VCaP (cell line): ENCODE data around the gene TRDMT1.

Experiments
- H3K27ac ChIP-seq: fragments of 450-650 bp; 2 replicates; pipeline ENCODE4 v1.5.1; 2017
- TF ChIP-seq, protein P1 (sequence below): fragments of 450-650 bp; conservative IDR thresholded peaks from 2 replicates; pipeline ENCODE4 v1.5.1; 2017; ENCODE audit warnings: mild to moderate bottlenecking, moderate library complexity

Gene TRDMT1

GRCh38 chr10:17174626-17175025 is 26.8 kb downstream of the TRDMT1 start:
- H3K27ac ChIP-seq = no peak overlapping the region
- TF ChIP-seq, protein P1, sequence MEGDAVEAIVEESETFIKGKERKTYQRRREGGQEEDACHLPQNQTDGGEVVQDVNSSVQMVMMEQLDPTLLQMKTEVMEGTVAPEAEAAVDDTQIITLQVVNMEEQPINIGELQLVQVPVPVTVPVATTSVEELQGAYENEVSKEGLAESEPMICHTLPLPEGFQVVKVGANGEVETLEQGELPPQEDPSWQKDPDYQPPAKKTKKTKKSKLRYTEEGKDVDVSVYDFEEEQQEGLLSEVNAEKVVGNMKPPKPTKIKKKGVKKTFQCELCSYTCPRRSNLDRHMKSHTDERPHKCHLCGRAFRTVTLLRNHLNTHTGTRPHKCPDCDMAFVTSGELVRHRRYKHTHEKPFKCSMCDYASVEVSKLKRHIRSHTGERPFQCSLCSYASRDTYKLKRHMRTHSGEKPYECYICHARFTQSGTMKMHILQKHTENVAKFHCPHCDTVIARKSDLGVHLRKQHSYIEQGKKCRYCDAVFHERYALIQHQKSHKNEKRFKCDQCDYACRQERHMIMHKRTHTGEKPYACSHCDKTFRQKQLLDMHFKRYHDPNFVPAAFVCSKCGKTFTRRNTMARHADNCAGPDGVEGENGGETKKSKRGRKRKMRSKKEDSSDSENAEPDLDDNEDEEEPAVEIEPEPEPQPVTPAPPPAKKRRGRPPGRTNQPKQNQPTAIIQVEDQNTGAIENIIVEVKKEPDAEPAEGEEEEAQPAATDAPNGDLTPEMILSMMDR = no peak

DNA sequence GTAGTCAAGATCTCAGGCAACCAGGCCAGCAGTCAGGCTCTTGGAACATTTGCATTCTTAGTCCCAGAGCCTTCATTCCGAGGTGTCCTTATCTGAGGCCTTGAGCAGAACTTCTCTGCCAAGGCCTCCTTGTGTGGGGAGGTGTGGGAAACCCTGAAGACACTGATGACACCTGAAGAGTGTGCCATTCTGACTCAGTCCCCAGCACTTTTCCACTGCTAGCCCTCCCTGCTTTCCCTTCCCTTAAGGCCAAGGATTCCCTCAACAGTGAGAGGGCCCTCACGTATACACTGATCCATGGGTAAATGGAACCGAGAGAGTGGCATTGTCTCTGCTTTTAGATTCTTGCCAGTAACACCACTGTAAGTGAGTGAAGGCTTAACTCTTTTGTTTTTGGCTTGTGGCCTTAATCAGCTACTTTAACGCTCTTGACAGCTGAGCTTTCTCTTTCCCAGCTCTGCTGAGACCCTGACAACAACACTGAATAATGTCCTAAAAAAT is 30.3 kb downstream of the TRDMT1 start:
- TF ChIP-seq, protein P1 = no peak
- no peak overlapping the region for H3K27ac ChIP-seq

DNA sequence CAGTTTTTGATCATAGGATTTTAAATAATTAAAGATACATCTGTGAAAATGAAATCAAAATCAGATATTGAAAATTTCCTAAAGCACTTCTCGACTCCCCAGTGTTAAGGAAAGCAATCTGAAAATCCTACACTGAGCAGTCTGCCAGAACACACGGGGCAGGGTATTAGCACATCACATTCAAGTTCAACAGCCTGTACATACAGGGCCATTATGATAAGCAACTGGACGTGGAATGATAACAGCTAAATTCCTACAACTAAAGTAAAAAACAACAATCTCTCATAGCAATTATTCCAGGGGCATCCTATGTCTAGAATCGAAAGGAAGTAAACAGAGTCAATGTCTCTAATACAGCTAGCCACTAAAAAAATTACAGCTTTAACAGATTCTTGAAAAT is 31.7 kb downstream of the TRDMT1 start:
- no peak overlapping the region for H3K27ac ChIP-seq
- TF ChIP-seq, protein P1 = no peak

DNA sequence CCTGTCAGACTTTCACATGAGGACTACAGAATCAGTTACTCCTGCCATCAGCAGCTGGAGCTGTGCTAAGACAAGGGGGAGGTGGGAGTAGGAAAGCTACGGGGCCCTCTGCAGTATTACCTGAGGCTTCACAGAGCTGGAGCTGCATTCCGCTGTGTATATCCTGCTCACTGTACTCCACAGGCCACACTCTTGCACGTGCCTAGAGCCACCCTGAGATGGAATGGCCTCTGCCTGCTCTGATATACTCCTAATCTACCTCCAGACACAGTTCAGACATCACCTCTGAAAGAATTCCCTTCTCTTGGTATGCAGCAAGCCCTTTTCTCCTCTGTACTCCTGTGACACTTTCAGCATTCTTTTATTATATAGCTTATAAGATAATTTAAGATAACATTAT is 34.8 kb downstream of the TRDMT1 start:
- no peak overlapping the region for H3K27ac ChIP-seq
- TF ChIP-seq, protein P1 = no peak

DNA sequence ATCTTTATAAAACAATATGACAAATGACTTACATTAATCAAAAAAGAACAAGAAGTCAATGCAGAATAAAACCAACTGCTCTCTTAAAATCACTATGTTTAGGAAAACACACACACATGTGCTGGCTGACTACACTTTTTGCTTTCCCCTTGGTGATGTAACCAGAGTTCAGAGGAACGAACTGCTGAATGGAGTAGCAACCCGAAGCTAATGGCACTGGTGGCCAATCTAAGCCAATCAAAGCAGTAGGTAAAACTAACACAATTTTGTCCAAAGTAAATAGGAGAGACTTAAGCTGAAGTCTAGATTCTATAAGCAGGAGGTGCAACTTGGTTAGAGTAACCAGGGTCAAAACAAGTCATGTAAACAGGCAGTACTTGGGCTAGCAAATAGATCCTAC is 38.6 kb downstream of the TRDMT1 start:
- TF ChIP-seq, protein P1 = no peak
- no peak overlapping the region for H3K27ac ChIP-seq

- TF ChIP-seq, protein P1 = no peak
Observed at GRCh38 chr10:17161775-17162174, 39.7 kb downstream of the TRDMT1 start.

GRCh38 chr10:17157024-17157423 is 44.4 kb downstream of the TRDMT1 start:
- H3K27ac ChIP-seq = no peak overlapping the region
- TF ChIP-seq, protein P1 = no peak

More at GRCh38 chr10:17161775-17162174, 39.7 kb downstream of the TRDMT1 start:
- H3K27ac ChIP-seq = no peak overlapping the region
